ENCODE measurements around the gene DNAJA3. TPM values are rescaled to one million over a fixed set of nuclear protein-coding genes. Genes with fewer than 3 reads are reported as not detected.
A peak's percentile ranks its signal among the peaks of the same experiment; 100 is the strongest.

DNAJA3 gene
- total RNA-seq: 10 to 100 TPM; 17.2 to 18.8 TPM
- 34.4 TPM for polyA plus RNA-seq (2013, experiment 1 of 2)
- 42.9 TPM for polyA plus RNA-seq (2013, experiment 2 of 2)
- 31.8 to 203 (median 87.1) reads per million in 172 experiments for total RNA-seq

- no peaks in the 10 kb centered on the region for H3K9me3 ChIP-seq (ENCODE audit: control insufficient read depth in 1 of 2, insufficient read depth in 1 of 2, low read length in 2 of 2)
- DNase-seq (peak; percentile 82 to 98 (median 90)), ATAC-seq (ENCODE audit: poor library complexity) (peak; percentile 84)
- H3K27me3 Mint-ChIP-seq: no peaks in the 10 kb centered on the region
- H3K9me3 Mint-ChIP-seq: no peaks in the 10 kb centered on the region
- peak within 1 kb of the TSS; percentile 93 to 99 for H3K27ac ChIP-seq (ENCODE audit: low read depth in 1 of 2, low read length in 2 of 2)
- no peaks in the 10 kb centered on the region for H3K27me3 ChIP-seq (ENCODE audit: control insufficient read depth in 1 of 2, insufficient read depth in 2 of 2, low read length in 2 of 2)
- H3K4me1 Mint-ChIP-seq (ENCODE audit: low read depth): peaks cover 27% of the 10 kb centered on the region
- POLR2A ChIA-PET: interaction anchor here (1.0 kb wide), 1 partner anchor 11 kb away, joined by 3 read pairs; no protein-coding TSS in a partner anchor
- peak within 1 kb of the TSS; percentile 71 for H3K4me3 ChIP-seq (ENCODE audit: low read length)
- intact Hi-C loops (cut with DNase I, micrococcal nuclease): loop anchor here (1.0 to 10.0 kb wide), 5 partner anchors 9 to 269 kb away; partner anchors contain the start of genes CORO7 (in 2 of the 2), HMOX2 (in 1 of the 2) and NUDT16L1 (in 1 of the 2)
- H3K4me3 Mint-ChIP-seq: peak within 1 kb of the TSS; percentile 91
- TF ChIP-seq CTCF (IDR thresholded peaks at IDR 0.05): no peak
- H3K4me1 ChIP-seq (ENCODE audit: insufficient read depth, low read length): peaks cover 34% of the 10 kb centered on the region
- CTCF ChIA-PET: no interaction called here
- H3K27ac Mint-ChIP-seq: peak within 1 kb of the TSS; percentile 99
- H3K36me3 ChIP-seq (ENCODE audit: insufficient read depth, low read length): peaks cover 11% of the 10 kb centered on the region
- H3K36me3 Mint-ChIP-seq (ENCODE audit: low read depth): peaks cover 27% of the 10 kb centered on the region
Measured at GRCh38 chr16:4425378-4426020, at the start of gene DNAJA3. Gene DNAJA3, plus strand, starts transcription at chr16:4425868. Its CDS starts 14 bp downstream, at chr16:4425882.

- DNase-seq: no peak
- Mint-ChIP-seq H3K27me3 (no peaks in the 10 kb centered on the region), H3K4me1 (ENCODE audit: low read depth) (peaks cover 39% of the 10 kb centered on the region), H3K9me3 (no peaks in the 10 kb centered on the region), H3K36me3 (ENCODE audit: low read depth) (peaks cover 43% of the 10 kb centered on the region), H3K4me3 (no peak overlapping the region), H3K27ac (peak overlapping the region; percentile 81)
- POLR2A ChIA-PET: no interaction called here
- CTCF ChIA-PET: no interaction called here
- Histone ChIP-seq H3K36me3 (ENCODE audit: insufficient read depth, low read length) (peaks cover 45% of the 10 kb centered on the region), H3K4me1 (ENCODE audit: insufficient read depth, low read length) (peaks cover 71% of the 10 kb centered on the region), H3K9me3 (ENCODE audit: control insufficient read depth in 1 of 2, insufficient read depth in 1 of 2, low read length in 2 of 2) (no peaks in the 10 kb centered on the region), H3K4me3 (ENCODE audit: low read length) (no peak overlapping the region), H3K27ac (ENCODE audit: low read depth in 1 of 2, low read length in 2 of 2) (no peak overlapping the region), H3K27me3 (ENCODE audit: control insufficient read depth in 1 of 2, insufficient read depth in 2 of 2, low read length in 2 of 2) (no peaks in the 10 kb centered on the region)
- intact Hi-C loops (cut with DNase I, micrococcal nuclease): no loop called here
- TF ChIP-seq CTCF (IDR thresholded peaks at IDR 0.05): no peak
- ATAC-seq (ENCODE audit: poor library complexity): no peak
Measured at GRCh38 chr16:4376126-4376892, 49.4 kb upstream of the DNAJA3 start.

- Histone ChIP-seq H3K9me3 (ENCODE audit: control insufficient read depth in 1 of 2, insufficient read depth in 1 of 2, low read length in 2 of 2) (no peaks in the 10 kb centered on the region), H3K27ac (ENCODE audit: low read depth in 1 of 2, low read length in 2 of 2) (no peak overlapping the region), H3K4me1 (ENCODE audit: insufficient read depth, low read length) (peaks cover 68% of the 10 kb centered on the region), H3K36me3 (ENCODE audit: insufficient read depth, low read length) (peaks cover 52% of the 10 kb centered on the region), H3K27me3 (ENCODE audit: control insufficient read depth in 1 of 2, insufficient read depth in 2 of 2, low read length in 2 of 2) (no peaks in the 10 kb centered on the region), H3K4me3 (ENCODE audit: low read length) (no peak overlapping the region)
- no peak for TF ChIP-seq CTCF (IDR thresholded peaks at IDR 0.05)
- peak overlapping the region; percentile 23 for H3K4me3 Mint-ChIP-seq
- H3K4me1 Mint-ChIP-seq (ENCODE audit: low read depth): peaks cover 39% of the 10 kb centered on the region
- no peaks in the 10 kb centered on the region for H3K27me3 Mint-ChIP-seq
- no peaks in the 10 kb centered on the region for H3K9me3 Mint-ChIP-seq
- no peak for ATAC-seq (ENCODE audit: poor library complexity)
- intact Hi-C loops (cut with DNase I, micrococcal nuclease): no loop called here
- peak overlapping the region; percentile 77 for H3K27ac Mint-ChIP-seq
- DNase-seq: no peak
- H3K36me3 Mint-ChIP-seq (ENCODE audit: low read depth): peaks cover 48% of the 10 kb centered on the region
- POLR2A ChIA-PET: no interaction called here
- CTCF ChIA-PET: interaction anchor here (2.3 kb wide), 1 partner anchor 26 kb away, joined by 8 read pairs; no protein-coding TSS in a partner anchor
Measured at GRCh38 chr16:4376893-4377572, 48.6 kb upstream of the DNAJA3 start.

Data from CD4-positive, alpha-beta T cell (primary cell).